Measurements from ENCODE around the gene PHACTR1. TPM values are rescaled to one million over a fixed set of nuclear protein-coding genes. Genes with fewer than 3 reads are reported as not detected.

PHACTR1 gene
- total RNA-seq, 2 experiments from 2014 or later: 1.3 to 2.3 TPM

DNA sequence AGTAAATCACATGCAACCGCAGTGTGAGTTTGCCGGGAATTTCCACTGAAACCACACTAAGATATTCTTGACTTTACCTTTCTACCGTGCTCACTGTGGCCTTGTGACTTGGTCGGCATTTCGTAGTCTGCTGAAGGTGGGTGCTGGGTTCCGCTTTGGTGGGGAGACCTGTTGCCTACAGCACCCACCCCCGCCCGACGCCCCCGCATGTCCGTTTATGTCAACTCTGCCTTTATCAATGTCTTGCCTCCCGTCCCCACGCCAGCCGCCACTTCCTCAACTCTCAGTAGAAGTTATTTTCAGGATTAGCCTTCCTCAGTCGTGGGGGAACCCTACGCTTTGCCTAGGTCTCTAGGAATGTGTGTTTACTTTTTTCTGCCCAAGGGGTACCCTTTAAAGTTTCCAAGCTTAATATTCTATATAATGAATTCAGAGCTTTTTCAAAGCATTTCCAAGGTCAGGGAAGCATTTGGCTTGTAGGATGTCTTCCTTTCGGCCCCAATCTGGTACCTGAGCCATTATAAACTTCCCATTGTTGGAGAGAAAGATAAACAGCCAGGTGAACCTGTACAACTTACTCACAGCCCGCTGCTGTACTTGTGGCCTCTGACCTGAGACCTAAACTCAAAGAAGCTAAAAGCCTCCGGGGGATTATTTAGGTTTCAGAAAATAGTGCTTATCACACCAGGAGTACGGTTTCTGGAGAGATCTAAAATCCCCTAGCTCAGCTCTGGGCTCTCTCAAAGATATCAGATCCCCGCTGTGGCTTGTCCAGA is 557.6 kb downstream of the PHACTR1 start:
- Histone ChIP-seq H3K4me1 (ENCODE audit: insufficient read depth, low read length) (peaks cover 16% of the 10 kb centered on the region), H3K4me3 (ENCODE audit: low read length) (peak overlapping the region; percentile 34), H3K27ac (ENCODE audit: low read depth in 1 of 2, low read length in 2 of 2) (peak overlapping the region in 1 of 2 donors; percentile 5), H3K9me3 (ENCODE audit: control insufficient read depth in 1 of 2, insufficient read depth in 1 of 2, low read length in 2 of 2) (no peaks in the 10 kb centered on the region), H3K27me3 (ENCODE audit: control insufficient read depth in 1 of 2, insufficient read depth in 2 of 2, low read length in 2 of 2) (no peaks in the 10 kb centered on the region), H3K36me3 (ENCODE audit: insufficient read depth, low read length) (no peaks in the 10 kb centered on the region)
- Mint-ChIP-seq H3K4me3 (peak overlapping the region; percentile 77), H3K27me3 (no peaks in the 10 kb centered on the region), H3K36me3 (ENCODE audit: low read depth) (no peaks in the 10 kb centered on the region), H3K9me3 (no peaks in the 10 kb centered on the region), H3K4me1 (ENCODE audit: low read depth) (peaks cover 26% of the 10 kb centered on the region), H3K27ac (peak overlapping the region; percentile 25)
- intact Hi-C loops (cut with DNase I, micrococcal nuclease): no loop called here
- ChIA-PET POLR2A (no interaction called here), CTCF (interaction anchor here (0.7 kb wide), 1 partner anchor 25 kb away, joined by 3 read pairs; no protein-coding TSS in a partner anchor)
- peak; percentile 90 for ATAC-seq (ENCODE audit: poor library complexity)
- TF ChIP-seq, protein P1, sequence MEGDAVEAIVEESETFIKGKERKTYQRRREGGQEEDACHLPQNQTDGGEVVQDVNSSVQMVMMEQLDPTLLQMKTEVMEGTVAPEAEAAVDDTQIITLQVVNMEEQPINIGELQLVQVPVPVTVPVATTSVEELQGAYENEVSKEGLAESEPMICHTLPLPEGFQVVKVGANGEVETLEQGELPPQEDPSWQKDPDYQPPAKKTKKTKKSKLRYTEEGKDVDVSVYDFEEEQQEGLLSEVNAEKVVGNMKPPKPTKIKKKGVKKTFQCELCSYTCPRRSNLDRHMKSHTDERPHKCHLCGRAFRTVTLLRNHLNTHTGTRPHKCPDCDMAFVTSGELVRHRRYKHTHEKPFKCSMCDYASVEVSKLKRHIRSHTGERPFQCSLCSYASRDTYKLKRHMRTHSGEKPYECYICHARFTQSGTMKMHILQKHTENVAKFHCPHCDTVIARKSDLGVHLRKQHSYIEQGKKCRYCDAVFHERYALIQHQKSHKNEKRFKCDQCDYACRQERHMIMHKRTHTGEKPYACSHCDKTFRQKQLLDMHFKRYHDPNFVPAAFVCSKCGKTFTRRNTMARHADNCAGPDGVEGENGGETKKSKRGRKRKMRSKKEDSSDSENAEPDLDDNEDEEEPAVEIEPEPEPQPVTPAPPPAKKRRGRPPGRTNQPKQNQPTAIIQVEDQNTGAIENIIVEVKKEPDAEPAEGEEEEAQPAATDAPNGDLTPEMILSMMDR (IDR thresholded peaks at IDR 0.05): no peak
- DNase-seq: peak in 13 of 14 experiments; percentile 6 to 85 (median 40)

DNA sequence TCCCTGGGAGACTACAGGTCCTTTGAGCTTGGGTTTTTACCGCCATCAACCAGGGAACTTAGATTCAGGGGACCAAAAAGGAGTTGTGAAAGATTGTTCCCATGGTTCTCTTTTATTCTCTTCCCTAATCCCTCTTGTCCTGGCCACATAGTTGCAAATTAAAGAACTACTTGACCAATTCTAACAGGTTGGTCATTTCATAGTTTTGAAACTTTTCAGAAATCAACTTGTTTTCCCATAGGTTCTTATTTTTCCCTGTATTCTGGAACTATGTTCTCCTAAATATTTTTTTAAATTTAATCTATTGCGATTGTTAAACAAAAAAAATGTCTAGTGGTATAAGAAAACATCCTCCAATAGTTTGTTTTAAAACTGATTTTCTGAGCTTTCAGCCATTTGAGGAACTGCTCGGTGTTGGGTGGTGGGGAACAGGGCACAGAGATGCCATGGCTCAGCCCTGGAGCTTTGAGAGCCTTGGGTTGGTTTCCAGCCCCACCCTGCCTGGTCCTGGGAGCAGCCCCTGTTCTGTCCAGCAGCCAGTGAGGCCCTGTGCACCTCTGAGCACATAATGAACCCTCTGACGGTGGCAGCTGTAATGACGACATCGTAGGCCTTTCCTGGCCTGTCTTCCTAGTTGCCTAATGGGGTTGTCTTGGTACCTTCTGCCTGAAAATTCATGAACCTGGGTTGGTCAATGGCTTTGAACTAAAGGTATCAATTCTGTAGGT is 558.3 kb downstream of the PHACTR1 start:
- peak overlapping the region; percentile 25 for H3K27ac Mint-ChIP-seq
- Histone ChIP-seq H3K36me3 (ENCODE audit: insufficient read depth, low read length) (no peaks in the 10 kb centered on the region), H3K9me3 (ENCODE audit: control insufficient read depth in 1 of 2, insufficient read depth in 1 of 2, low read length in 2 of 2) (no peaks in the 10 kb centered on the region), H3K27ac (ENCODE audit: low read depth in 1 of 2, low read length in 2 of 2) (peak overlapping the region in 1 of 2 donors; percentile 5), H3K4me1 (ENCODE audit: insufficient read depth, low read length) (peaks cover 16% of the 10 kb centered on the region), H3K4me3 (ENCODE audit: low read length) (no peak overlapping the region), H3K27me3 (ENCODE audit: control insufficient read depth in 1 of 2, insufficient read depth in 2 of 2, low read length in 2 of 2) (no peaks in the 10 kb centered on the region)
- ATAC-seq (ENCODE audit: poor library complexity) (no peak), DNase-seq (no peak)
- H3K4me3 Mint-ChIP-seq: no peak overlapping the region
- H3K9me3 Mint-ChIP-seq: no peaks in the 10 kb centered on the region
- no peaks in the 10 kb centered on the region for H3K36me3 Mint-ChIP-seq (ENCODE audit: low read depth)
- H3K4me1 Mint-ChIP-seq (ENCODE audit: low read depth): peaks cover 26% of the 10 kb centered on the region
- no peaks in the 10 kb centered on the region for H3K27me3 Mint-ChIP-seq
- POLR2A ChIA-PET: no interaction called here
- CTCF ChIA-PET: interaction anchor here (0.6 to 0.7 kb wide), 2 partner anchors 24 to 233 kb away, joined by 3 read pairs; no protein-coding TSS in a partner anchor
- TF ChIP-seq, protein P1 (IDR thresholded peaks at IDR 0.05): no peak
- intact Hi-C loops (cut with DNase I, micrococcal nuclease): no loop called here

DNA sequence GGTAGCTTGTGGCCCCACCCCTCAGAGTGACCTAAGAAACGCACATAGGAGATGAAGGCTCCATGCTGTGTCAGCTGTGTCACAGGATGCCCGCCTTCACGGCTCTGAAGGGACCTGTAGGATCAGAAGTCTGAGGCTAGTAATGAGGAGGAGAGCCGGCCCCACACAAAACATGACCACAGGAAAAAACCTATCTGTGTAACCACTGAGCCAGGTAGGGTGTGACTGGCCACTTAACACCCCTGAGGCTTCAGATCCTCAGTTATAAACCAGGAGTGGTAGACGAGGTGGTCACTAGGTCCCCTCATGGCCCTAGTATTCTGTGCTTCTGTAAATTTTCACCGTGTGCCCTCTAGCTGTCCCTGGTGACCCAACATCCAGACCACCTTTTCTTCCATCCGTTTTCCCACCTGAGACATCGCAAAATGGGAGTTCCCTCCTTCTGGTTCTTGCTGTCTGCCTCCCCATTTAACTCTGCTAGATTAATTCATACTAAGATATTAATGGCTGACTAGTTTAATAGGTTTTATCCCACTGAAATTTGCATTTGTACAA is 558.9 kb downstream of the PHACTR1 start:
- Mint-ChIP-seq H3K27me3 (no peaks in the 10 kb centered on the region), H3K27ac (no peak overlapping the region), H3K9me3 (no peaks in the 10 kb centered on the region), H3K4me1 (ENCODE audit: low read depth) (peaks cover 26% of the 10 kb centered on the region), H3K4me3 (no peak overlapping the region), H3K36me3 (ENCODE audit: low read depth) (no peaks in the 10 kb centered on the region)
- ATAC-seq (ENCODE audit: poor library complexity) (no peak), DNase-seq (no peak)
- ChIA-PET POLR2A (no interaction called here), CTCF (interaction anchor here (0.6 kb wide), 1 partner anchor 232 kb away, joined by 3 read pairs; no protein-coding TSS in a partner anchor)
- Histone ChIP-seq H3K4me3 (ENCODE audit: low read length) (no peak overlapping the region), H3K27ac (ENCODE audit: low read depth in 1 of 2, low read length in 2 of 2) (no peak overlapping the region), H3K27me3 (ENCODE audit: control insufficient read depth in 1 of 2, insufficient read depth in 2 of 2, low read length in 2 of 2) (no peaks in the 10 kb centered on the region), H3K4me1 (ENCODE audit: insufficient read depth, low read length) (peaks cover 19% of the 10 kb centered on the region), H3K9me3 (ENCODE audit: control insufficient read depth in 1 of 2, insufficient read depth in 1 of 2, low read length in 2 of 2) (no peaks in the 10 kb centered on the region), H3K36me3 (ENCODE audit: insufficient read depth, low read length) (no peaks in the 10 kb centered on the region)
- TF ChIP-seq, protein P1 (IDR thresholded peaks at IDR 0.05): no peak
- intact Hi-C loops (cut with DNase I, micrococcal nuclease): no loop called here

Data from CD4-positive, alpha-beta T cell (primary cell).